ENCODE data around the gene PEMT.

Gene PEMT

DNA sequence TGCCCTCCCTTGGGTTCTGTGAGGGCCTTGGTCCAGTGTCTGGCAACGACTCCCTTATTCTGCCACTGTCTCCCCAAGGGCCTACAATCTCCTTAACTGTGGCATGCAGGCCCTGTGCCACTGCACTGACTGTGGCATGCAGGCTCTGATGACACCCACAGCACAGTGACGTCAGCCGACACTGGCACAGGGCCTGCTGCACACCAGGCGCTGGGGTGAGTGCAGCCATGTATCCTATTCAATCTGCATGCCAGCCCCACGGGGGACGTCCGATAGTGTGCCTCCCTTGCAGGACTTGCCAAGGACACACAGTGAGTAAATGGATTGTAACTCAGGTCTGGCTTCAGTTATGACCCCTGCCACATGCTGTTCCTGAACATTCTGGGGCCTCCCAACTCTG is 55.6 kb downstream of the PEMT start:
- no peak overlapping the region for H3K9ac ChIP-seq (ENCODE audit: low read length)
- no peak overlapping the region for H3K4me2 ChIP-seq (ENCODE audit: low read depth, low read length, poor library complexity, severe bottlenecking)
- H3K36me3 ChIP-seq (ENCODE audit: low read length): no peaks in the 10 kb centered on the region

DNA sequence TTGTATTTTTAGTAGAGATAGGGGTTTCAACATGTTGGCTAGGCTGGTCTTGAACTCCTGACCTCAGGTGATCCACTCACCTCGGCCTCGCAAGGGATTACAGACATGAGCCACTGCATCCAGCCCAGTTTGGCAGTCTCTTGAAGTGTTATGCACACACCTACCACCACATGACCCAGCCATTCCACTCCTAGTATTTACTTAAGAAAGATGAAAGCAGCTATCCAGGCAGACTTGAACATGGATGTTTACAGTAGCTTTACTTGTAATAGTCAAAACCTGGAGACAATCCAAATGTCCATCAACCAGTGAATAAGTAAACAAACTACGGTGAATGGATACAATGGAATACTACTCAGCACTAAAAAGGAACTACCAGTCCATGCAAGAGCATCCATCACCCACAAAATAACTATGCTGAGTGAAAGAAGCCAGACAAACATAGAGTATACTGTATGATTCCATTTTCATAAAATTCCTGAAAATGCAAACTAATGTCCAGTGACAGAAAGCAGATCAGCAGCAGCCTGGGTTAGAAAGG is 57.5 kb downstream of the PEMT start:
- H3K36me3 ChIP-seq (ENCODE audit: low read length): no peaks in the 10 kb centered on the region
- no peaks in the 10 kb centered on the region for H4K20me1 ChIP-seq (ENCODE audit: low read depth, low read length)
- H3K4me3 ChIP-seq (ENCODE audit: insufficient read depth, low read length, poor library complexity, severe bottlenecking): no peak overlapping the region
- no peak overlapping the region for H3K27ac ChIP-seq (ENCODE audit: low read depth, low read length)
- H3F3A ChIP-seq (ENCODE audit: insufficient read depth): no peaks in the 10 kb centered on the region
- H2AFZ ChIP-seq (ENCODE audit: low read depth, low read length, severe bottlenecking): no peak overlapping the region
- no peaks in the 10 kb centered on the region for H3K9me3 ChIP-seq (ENCODE audit: insufficient read depth, low read length)
- no peaks in the 10 kb centered on the region for H3K9me2 ChIP-seq (replicated peaks; ENCODE audit: insufficient read depth, low read length)
- no peak for TF ChIP-seq EZH2phosphoT487 (conservative IDR thresholded peaks at IDR 0.05; ENCODE audit: low read length)
- TF ChIP-seq CTCF (IDR thresholded peaks at IDR 0.05; ENCODE audit: insufficient read depth, low read length, poor library complexity, severe bottlenecking): no peak
- H3K27me3 ChIP-seq (ENCODE audit: low read length): no peaks in the 10 kb centered on the region
- H3K79me2 ChIP-seq (ENCODE audit: insufficient read depth, low read length): no peaks in the 10 kb centered on the region
- no peak overlapping the region for H3K4me2 ChIP-seq (ENCODE audit: low read depth, low read length, poor library complexity, severe bottlenecking)
- no peak overlapping the region for H3K9ac ChIP-seq (ENCODE audit: low read length)

More for the DNA sequence above, 55.6 kb downstream of the PEMT start:
- H3K27ac ChIP-seq (ENCODE audit: low read depth, low read length): no peak overlapping the region
- H3K79me2 ChIP-seq (ENCODE audit: insufficient read depth, low read length): no peaks in the 10 kb centered on the region
- TF ChIP-seq CTCF (IDR thresholded peaks at IDR 0.05; ENCODE audit: insufficient read depth, low read length, poor library complexity, severe bottlenecking): no peak
- no peak for TF ChIP-seq EZH2phosphoT487 (conservative IDR thresholded peaks at IDR 0.05; ENCODE audit: low read length)
- H2AFZ ChIP-seq (ENCODE audit: low read depth, low read length, severe bottlenecking): no peak overlapping the region
- no peak overlapping the region for H3K4me3 ChIP-seq (ENCODE audit: insufficient read depth, low read length, poor library complexity, severe bottlenecking)
- H3F3A ChIP-seq (ENCODE audit: insufficient read depth): no peaks in the 10 kb centered on the region
- no peaks in the 10 kb centered on the region for H3K9me2 ChIP-seq (replicated peaks; ENCODE audit: insufficient read depth, low read length)
- H4K20me1 ChIP-seq (ENCODE audit: low read depth, low read length): no peaks in the 10 kb centered on the region
- H3K27me3 ChIP-seq (ENCODE audit: low read length): no peaks in the 10 kb centered on the region
- H3K9me3 ChIP-seq (ENCODE audit: insufficient read depth, low read length): no peaks in the 10 kb centered on the region

DNA sequence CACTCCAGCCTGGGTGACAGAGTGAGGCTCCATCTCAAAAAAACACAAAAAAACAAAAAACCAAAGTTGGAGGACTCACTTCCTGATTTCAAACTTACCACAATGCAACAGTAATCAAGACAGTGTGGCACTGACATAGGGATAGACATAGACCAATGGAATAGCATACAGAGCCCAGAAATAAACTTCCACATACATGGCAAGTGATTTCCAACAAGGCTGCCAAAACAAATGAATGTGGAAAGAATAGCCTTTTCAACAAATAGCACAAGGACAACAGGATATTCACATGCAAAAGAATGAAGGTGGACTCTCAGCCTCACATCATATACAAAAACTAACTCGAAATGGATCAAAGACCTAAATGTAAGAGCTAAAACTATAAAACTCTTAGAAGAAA is 58.5 kb downstream of the PEMT start:
- Histone ChIP-seq H3K79me2 (ENCODE audit: insufficient read depth, low read length) (no peaks in the 10 kb centered on the region), H3K9me3 (ENCODE audit: insufficient read depth, low read length) (no peaks in the 10 kb centered on the region), H3K36me3 (ENCODE audit: low read length) (no peaks in the 10 kb centered on the region), H3K27me3 (ENCODE audit: low read length) (no peaks in the 10 kb centered on the region), H4K20me1 (ENCODE audit: low read depth, low read length) (no peaks in the 10 kb centered on the region), H3K4me2 (ENCODE audit: low read depth, low read length, poor library complexity, severe bottlenecking) (no peak overlapping the region), H3F3A (ENCODE audit: insufficient read depth) (no peaks in the 10 kb centered on the region), H3K9ac (ENCODE audit: low read length) (no peak overlapping the region), H3K27ac (ENCODE audit: low read depth, low read length) (no peak overlapping the region), H3K9me2 (replicated peaks; ENCODE audit: insufficient read depth, low read length) (no peaks in the 10 kb centered on the region), H3K4me3 (ENCODE audit: insufficient read depth, low read length, poor library complexity, severe bottlenecking) (no peak overlapping the region), H2AFZ (ENCODE audit: low read depth, low read length, severe bottlenecking) (no peak overlapping the region)
- TF ChIP-seq CTCF (IDR thresholded peaks at IDR 0.05; ENCODE audit: insufficient read depth, low read length, poor library complexity, severe bottlenecking) (no peak), EZH2phosphoT487 (conservative IDR thresholded peaks at IDR 0.05; ENCODE audit: low read length) (no peak)

All from SU-DHL-6 (cell line).